ENCODE results near the gene PGM1. TPM values are rescaled to one million over a fixed set of nuclear protein-coding genes. Genes with fewer than 3 reads are reported as not detected.

PGM1 gene
- total RNA-seq, 1 experiment from 2014 or later, result 67.1 TPM

- DNase-seq, result no peak
- H3K4me2 ChIP-seq (ENCODE audit: low read depth, low read length, poor library complexity, severe bottlenecking), result no peak overlapping the region
- H3K4me3 ChIP-seq (ENCODE audit: low read length), result no peak overlapping the region
- no peak overlapping the region for H3K27ac ChIP-seq (ENCODE audit: low read length)
- no peaks in the 10 kb centered on the region for H3K9me2 ChIP-seq (replicated peaks; ENCODE audit: insufficient read depth, low read length)
- no peaks in the 10 kb centered on the region for H3K79me2 ChIP-seq (ENCODE audit: low read length)
- H3K9me3 ChIP-seq (ENCODE audit: low read length), result no peaks in the 10 kb centered on the region
- no peak overlapping the region for H2AFZ ChIP-seq (ENCODE audit: low read length)
- H3K27me3 ChIP-seq (ENCODE audit: low read length), result no peaks in the 10 kb centered on the region
- no peaks in the 10 kb centered on the region for H3K36me3 ChIP-seq (ENCODE audit: insufficient read depth, low read length)
- H4K20me1 ChIP-seq (ENCODE audit: insufficient read depth, low read depth, low read length), result no peaks in the 10 kb centered on the region
- H3K4me1 ChIP-seq (ENCODE audit: low read length), result no peaks in the 10 kb centered on the region
- H3K9ac ChIP-seq (ENCODE audit: low read length), result no peak overlapping the region
These were observed 108.0 kb downstream of the PGM1 start for GRCh38 chr1:63701187-63701586.

- no peaks in the 10 kb centered on the region for H3K4me1 ChIP-seq (ENCODE audit: low read length)
- no peak overlapping the region for H3K9ac ChIP-seq (ENCODE audit: low read length)
- no peak overlapping the region for H2AFZ ChIP-seq (ENCODE audit: low read length)
- no peaks in the 10 kb centered on the region for H3K9me2 ChIP-seq (replicated peaks; ENCODE audit: insufficient read depth, low read length)
- H3K4me3 ChIP-seq (ENCODE audit: low read length), result no peak overlapping the region
- H3K9me3 ChIP-seq (ENCODE audit: low read length), result no peaks in the 10 kb centered on the region
- no peak overlapping the region for H3K4me2 ChIP-seq (ENCODE audit: low read depth, low read length, poor library complexity, severe bottlenecking)
- H3K79me2 ChIP-seq (ENCODE audit: low read length), result no peaks in the 10 kb centered on the region
- no peak for DNase-seq
- H3K27me3 ChIP-seq (ENCODE audit: low read length), result no peaks in the 10 kb centered on the region
- H4K20me1 ChIP-seq (ENCODE audit: insufficient read depth, low read depth, low read length), result no peaks in the 10 kb centered on the region
- H3K27ac ChIP-seq (ENCODE audit: low read length), result no peak overlapping the region
- H3K36me3 ChIP-seq (ENCODE audit: insufficient read depth, low read length), result no peaks in the 10 kb centered on the region
These were observed 110.5 kb downstream of the PGM1 start for GRCh38 chr1:63703701-63704107.

DNA sequence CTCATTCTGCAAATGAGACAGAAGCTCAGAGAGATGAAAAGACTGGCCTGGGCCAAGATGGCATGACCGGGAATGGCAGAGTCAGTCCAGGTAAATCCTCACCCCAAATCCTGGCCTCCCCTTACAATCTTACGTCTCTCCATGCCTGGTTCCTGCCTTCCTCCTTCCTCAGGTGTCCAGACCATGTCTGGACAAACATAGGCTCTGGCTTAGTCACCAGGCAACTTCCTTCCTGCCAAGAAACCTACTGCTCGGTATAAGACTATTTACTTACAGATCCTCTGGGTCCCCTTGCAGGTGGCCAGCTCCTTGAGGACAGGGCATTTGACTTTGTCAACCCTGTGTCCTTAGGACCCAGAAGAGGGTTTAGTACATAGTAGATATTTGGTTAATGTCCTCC is 111.2 kb downstream of the PGM1 start:
- no peaks in the 10 kb centered on the region for H4K20me1 ChIP-seq (ENCODE audit: insufficient read depth, low read depth, low read length)
- H3K4me3 ChIP-seq (ENCODE audit: low read length), result no peak overlapping the region
- H3K36me3 ChIP-seq (ENCODE audit: insufficient read depth, low read length), result no peaks in the 10 kb centered on the region
- H3K9me2 ChIP-seq (replicated peaks; ENCODE audit: insufficient read depth, low read length), result no peaks in the 10 kb centered on the region
- no peaks in the 10 kb centered on the region for H3K9me3 ChIP-seq (ENCODE audit: low read length)
- H3K79me2 ChIP-seq (ENCODE audit: low read length), result no peaks in the 10 kb centered on the region
- H3K27me3 ChIP-seq (ENCODE audit: low read length), result no peaks in the 10 kb centered on the region
- no peak overlapping the region for H3K4me2 ChIP-seq (ENCODE audit: low read depth, low read length, poor library complexity, severe bottlenecking)
- no peaks in the 10 kb centered on the region for H3K4me1 ChIP-seq (ENCODE audit: low read length)
- no peak overlapping the region for H3K9ac ChIP-seq (ENCODE audit: low read length)
- no peak overlapping the region for H3K27ac ChIP-seq (ENCODE audit: low read length)
- H2AFZ ChIP-seq (ENCODE audit: low read length), result no peak overlapping the region
- DNase-seq, result no peak

GRCh38 chr1:63705078-63705477 is 111.9 kb downstream of the PGM1 start:
- no peak overlapping the region for H3K9ac ChIP-seq (ENCODE audit: low read length)
- H3K27me3 ChIP-seq (ENCODE audit: low read length), result no peaks in the 10 kb centered on the region
- no peak for DNase-seq
- H4K20me1 ChIP-seq (ENCODE audit: insufficient read depth, low read depth, low read length), result no peaks in the 10 kb centered on the region
- no peaks in the 10 kb centered on the region for H3K4me1 ChIP-seq (ENCODE audit: low read length)
- no peaks in the 10 kb centered on the region for H3K9me3 ChIP-seq (ENCODE audit: low read length)
- no peaks in the 10 kb centered on the region for H3K79me2 ChIP-seq (ENCODE audit: low read length)
- no peak overlapping the region for H3K27ac ChIP-seq (ENCODE audit: low read length)
- H3K4me2 ChIP-seq (ENCODE audit: low read depth, low read length, poor library complexity, severe bottlenecking), result no peak overlapping the region
- no peaks in the 10 kb centered on the region for H3K9me2 ChIP-seq (replicated peaks; ENCODE audit: insufficient read depth, low read length)
- no peak overlapping the region for H2AFZ ChIP-seq (ENCODE audit: low read length)
- no peaks in the 10 kb centered on the region for H3K36me3 ChIP-seq (ENCODE audit: insufficient read depth, low read length)
- H3K4me3 ChIP-seq (ENCODE audit: low read length), result no peak overlapping the region

DNA sequence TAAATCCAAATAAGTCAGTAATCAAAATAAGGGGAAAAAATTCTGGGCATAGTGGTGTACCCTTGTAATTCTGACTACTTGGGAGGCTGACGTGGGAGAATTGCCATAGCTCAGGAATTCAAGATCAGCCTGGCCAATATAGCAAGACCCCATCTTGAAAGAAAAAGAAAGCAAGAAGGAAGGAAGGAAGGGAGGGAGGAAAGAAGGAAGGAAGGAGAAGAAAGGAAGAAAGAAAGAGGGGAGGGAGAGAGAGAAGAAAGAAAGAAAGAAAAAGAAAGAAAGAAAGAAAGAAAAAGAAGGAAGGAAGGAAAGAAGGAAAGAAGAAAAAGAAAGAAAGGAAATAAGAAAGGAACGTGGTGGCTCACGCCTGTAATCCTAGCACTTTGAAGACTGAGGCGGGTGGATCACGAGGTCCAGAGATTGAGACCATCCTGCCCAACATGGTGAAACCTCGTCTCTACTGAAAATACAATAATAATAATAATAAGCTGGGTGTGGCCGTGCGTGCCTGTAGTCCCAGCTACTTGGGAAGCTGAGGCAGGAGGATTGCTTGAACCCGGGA is 116.1 kb downstream of the PGM1 start:
- DNase-seq, result no peak
- no peaks in the 10 kb centered on the region for H3K36me3 ChIP-seq (ENCODE audit: insufficient read depth, low read length)
- H3K9me2 ChIP-seq (replicated peaks; ENCODE audit: insufficient read depth, low read length), result no peaks in the 10 kb centered on the region
- no peak overlapping the region for H3K9ac ChIP-seq (ENCODE audit: low read length)
- no peak overlapping the region for H3K27ac ChIP-seq (ENCODE audit: low read length)
- H2AFZ ChIP-seq (ENCODE audit: low read length), result no peak overlapping the region
- no peaks in the 10 kb centered on the region for H3K79me2 ChIP-seq (ENCODE audit: low read length)
- H3K27me3 ChIP-seq (ENCODE audit: low read length), result no peaks in the 10 kb centered on the region
- no peaks in the 10 kb centered on the region for H3K9me3 ChIP-seq (ENCODE audit: low read length)
- H4K20me1 ChIP-seq (ENCODE audit: insufficient read depth, low read depth, low read length), result no peaks in the 10 kb centered on the region
- H3K4me2 ChIP-seq (ENCODE audit: low read depth, low read length, poor library complexity, severe bottlenecking), result no peak overlapping the region
- H3K4me1 ChIP-seq (ENCODE audit: low read length), result no peaks in the 10 kb centered on the region
- H3K4me3 ChIP-seq (ENCODE audit: low read length), result no peak overlapping the region

Small RNAs within 50 kb of the gene (small RNA-seq; reads per million reads assigned to genes)
- gene RF02105, result not detected
- gene RF02106, result not detected
- gene RF02107, result not detected
- gene RF02108, result not detected
- not detected for gene RF02109
- not detected for gene RF02110

Other genes with a start within 250 kb of the PGM1 start
- gene ALG6, start 225.8 kb upstream of the PGM1 start, total RNA-seq (2014; rRNA removed; shearing (Covaris generic); ENCODE audit: low replicate concordance), result 37.7 and 101 TPM in 2 replicates
- 30.7 and 104 TPM in 2 replicates for gene ITGB3BP, start 70.2 kb upstream of the PGM1 start, total RNA-seq (2014; rRNA removed; shearing (Covaris generic); ENCODE audit: low replicate concordance)
- 10.9 and 20.0 TPM in 2 replicates for gene EFCAB7, start 69.9 kb upstream of the PGM1 start, total RNA-seq (2014; rRNA removed; shearing (Covaris generic); ENCODE audit: low replicate concordance)
- not detected in 2 replicates for gene ROR1, start 180.6 kb downstream of the PGM1 start, total RNA-seq (2014; rRNA removed; shearing (Covaris generic); ENCODE audit: low replicate concordance)